GM12874 (cell line): ENCODE data around the gene MACF1.

Experiments used
- TF ChIP-seq, protein P1 (sequence below): IDR thresholded peaks from 2 replicates; pipeline ENCODE4 v1.5.1; 2011; ENCODE audit warnings: low read depth, mild to moderate bottlenecking, control low read depth, low read length, moderate library complexity; ENCODE audit not compliant: insufficient read depth

Gene MACF1, protein sequence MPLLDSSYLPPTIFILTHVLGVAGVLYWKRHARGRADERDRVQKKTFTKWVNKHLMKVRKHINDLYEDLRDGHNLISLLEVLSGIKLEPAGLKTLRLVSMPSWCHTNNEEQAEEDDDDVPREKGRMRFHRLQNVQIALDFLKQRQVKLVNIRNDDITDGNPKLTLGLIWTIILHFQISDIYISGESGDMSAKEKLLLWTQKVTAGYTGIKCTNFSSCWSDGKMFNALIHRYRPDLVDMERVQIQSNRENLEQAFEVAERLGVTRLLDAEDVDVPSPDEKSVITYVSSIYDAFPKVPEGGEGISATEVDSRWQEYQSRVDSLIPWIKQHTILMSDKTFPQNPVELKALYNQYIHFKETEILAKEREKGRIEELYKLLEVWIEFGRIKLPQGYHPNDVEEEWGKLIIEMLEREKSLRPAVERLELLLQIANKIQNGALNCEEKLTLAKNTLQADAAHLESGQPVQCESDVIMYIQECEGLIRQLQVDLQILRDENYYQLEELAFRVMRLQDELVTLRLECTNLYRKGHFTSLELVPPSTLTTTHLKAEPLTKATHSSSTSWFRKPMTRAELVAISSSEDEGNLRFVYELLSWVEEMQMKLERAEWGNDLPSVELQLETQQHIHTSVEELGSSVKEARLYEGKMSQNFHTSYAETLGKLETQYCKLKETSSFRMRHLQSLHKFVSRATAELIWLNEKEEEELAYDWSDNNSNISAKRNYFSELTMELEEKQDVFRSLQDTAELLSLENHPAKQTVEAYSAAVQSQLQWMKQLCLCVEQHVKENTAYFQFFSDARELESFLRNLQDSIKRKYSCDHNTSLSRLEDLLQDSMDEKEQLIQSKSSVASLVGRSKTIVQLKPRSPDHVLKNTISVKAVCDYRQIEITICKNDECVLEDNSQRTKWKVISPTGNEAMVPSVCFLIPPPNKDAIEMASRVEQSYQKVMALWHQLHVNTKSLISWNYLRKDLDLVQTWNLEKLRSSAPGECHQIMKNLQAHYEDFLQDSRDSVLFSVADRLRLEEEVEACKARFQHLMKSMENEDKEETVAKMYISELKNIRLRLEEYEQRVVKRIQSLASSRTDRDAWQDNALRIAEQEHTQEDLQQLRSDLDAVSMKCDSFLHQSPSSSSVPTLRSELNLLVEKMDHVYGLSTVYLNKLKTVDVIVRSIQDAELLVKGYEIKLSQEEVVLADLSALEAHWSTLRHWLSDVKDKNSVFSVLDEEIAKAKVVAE (N-terminal part only)

DNA sequence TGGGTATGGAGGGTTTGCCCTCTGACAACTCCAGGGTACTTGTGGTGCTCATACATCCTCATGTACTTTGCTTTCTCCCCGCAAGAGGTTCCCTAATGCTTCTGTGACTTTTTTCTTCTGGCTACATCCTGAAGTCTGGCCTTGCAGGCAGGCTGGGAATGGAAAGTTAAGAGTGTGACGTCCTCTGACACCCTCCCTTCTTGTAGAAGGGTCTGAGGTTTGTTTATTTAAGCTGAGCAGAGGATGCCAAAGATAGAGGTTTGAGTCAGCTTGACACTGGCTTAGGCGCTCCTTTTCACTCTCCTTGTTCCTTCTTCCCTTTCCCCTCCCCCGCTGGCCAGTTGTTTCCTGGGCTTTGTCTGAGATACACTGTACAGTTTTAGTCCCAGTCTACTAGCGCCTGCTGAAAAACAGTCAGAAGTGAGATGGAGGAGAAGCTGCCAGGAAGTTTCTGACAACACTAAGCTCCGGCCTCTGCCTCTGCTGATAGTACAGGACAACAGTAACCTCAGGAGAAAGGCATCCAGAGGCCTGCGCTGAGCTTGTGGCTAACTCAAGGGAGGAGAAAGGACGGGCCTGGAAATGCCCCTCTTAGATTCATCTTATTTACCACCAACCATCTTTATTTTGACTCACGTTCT, at the start of gene MACF1:
Gene MACF1, plus strand, starts transcription at position 255 of the 641 bp plus-strand sequence. Its CDS starts 328 bp downstream, at position 583.
- TF ChIP-seq, protein P1, sequence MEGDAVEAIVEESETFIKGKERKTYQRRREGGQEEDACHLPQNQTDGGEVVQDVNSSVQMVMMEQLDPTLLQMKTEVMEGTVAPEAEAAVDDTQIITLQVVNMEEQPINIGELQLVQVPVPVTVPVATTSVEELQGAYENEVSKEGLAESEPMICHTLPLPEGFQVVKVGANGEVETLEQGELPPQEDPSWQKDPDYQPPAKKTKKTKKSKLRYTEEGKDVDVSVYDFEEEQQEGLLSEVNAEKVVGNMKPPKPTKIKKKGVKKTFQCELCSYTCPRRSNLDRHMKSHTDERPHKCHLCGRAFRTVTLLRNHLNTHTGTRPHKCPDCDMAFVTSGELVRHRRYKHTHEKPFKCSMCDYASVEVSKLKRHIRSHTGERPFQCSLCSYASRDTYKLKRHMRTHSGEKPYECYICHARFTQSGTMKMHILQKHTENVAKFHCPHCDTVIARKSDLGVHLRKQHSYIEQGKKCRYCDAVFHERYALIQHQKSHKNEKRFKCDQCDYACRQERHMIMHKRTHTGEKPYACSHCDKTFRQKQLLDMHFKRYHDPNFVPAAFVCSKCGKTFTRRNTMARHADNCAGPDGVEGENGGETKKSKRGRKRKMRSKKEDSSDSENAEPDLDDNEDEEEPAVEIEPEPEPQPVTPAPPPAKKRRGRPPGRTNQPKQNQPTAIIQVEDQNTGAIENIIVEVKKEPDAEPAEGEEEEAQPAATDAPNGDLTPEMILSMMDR: peak; percentile 10; the same call in 1 of the 2 replicates

DNA sequence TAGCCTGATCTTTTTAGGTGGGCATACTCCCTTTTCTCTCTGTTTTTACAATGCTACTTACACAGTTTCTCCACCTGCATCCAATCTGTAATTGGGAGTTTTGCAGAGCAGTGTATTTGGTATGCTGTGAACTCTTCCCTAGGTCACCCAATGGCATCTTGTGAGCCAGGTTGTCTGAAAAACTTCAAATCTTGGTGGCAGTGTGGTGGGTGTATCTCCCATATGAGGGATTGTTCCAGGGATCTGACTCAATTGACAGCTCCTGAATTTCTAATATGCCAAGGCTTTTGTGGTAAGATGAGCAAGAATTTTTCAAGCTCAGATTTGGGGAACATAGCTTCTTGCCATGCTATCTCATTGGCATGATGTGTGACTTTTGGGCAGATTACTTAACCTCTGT, 47.2 kb upstream of the MACF1 start:
- TF ChIP-seq, protein P1: no peak

DNA sequence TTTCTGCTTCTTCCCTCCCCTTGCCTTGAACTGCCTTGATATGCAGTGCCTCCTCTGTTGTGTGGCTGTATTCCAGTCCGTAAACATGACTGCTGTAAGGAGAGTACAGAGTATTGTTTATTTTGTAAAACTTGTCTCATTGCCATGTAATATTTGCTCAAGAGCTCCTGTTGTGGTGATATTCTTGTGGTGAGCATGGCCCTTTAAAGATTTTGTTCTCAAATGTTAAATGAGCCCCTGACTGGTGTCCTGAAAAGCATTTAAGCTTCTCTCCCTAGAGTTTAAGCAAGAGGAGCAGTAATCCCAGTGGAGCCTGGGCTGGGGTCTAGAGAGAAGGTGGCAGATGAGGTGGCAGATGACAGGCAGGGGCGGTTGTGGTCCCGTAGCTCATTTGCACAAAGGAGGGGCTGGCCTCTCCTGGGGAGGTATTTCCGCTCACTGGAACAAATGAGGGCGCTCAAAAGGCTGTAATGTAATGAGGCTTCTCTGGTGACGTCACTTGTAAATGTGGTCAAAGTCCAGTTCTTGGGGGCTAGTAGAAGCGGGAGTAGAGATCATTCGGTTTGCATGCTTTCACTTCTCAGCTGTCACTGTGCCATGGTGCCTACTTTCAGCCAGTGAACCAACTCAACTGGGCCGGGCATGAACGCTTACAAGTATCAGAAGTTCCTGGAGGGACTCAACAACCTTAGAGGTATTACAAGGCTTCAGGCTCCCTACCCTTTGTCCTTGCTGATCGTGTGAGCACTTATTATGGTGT, 46.0 kb upstream of the MACF1 start:
- TF ChIP-seq, protein P1: no peak

DNA sequence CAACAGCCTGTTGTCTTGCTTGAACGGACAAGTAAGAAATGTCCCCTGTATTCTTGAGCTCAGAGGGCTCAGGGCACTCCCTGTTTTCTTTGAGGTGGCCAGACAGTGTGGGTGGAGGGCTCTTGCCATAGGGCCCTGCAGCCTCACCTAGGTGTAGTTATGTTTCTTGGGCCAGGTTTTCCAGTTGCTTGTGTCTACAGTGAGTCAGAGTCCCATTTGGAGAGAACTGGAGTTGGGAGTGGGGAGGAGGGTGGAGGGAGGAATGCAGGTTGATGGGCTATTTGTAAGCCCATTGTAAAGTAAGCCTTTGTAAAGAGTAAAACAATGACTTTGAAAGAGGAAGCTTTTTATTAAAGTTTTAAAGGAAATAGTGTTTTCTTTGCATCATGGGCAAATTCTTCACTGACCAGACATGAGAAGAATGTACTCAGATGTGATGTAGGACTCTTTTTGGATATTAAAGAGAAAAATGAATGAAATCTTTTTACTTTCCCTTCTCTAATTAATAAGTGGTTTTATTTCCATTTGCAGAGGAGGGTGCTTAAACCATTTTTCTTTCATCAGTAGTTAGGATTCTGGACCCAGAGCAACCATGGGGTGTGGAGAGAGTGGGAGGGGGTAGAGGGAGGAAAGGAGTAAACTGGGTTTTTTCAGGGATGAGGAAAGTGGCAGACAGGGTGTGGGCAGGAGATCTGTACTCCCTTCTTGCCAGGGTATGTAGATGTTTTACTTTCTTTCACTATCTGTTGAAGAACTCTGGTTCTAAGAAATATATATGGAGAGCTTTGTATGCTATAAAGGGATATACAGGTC, 45.1 kb upstream of the MACF1 start:
- TF ChIP-seq, protein P1: no peak

DNA sequence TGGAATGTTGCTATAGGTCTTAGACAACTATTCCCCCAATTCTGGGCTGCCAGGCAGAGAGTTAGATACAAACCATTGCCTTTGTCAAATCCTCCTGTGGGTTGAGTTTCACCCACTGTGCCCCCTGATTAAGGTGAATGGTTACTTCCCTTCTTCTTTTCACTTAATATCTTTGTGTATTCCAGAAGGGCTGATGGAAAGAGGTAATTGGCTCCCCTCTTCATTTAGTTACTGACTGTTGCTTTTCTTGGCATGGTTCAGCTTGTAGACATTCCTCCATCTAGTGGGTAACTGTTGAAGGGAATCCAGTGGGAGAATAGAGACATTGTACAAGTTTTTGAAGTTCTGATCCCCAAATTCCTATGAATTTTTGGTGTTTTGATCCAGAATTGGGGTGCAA, 43.8 kb upstream of the MACF1 start:
- TF ChIP-seq, protein P1: no peak

DNA sequence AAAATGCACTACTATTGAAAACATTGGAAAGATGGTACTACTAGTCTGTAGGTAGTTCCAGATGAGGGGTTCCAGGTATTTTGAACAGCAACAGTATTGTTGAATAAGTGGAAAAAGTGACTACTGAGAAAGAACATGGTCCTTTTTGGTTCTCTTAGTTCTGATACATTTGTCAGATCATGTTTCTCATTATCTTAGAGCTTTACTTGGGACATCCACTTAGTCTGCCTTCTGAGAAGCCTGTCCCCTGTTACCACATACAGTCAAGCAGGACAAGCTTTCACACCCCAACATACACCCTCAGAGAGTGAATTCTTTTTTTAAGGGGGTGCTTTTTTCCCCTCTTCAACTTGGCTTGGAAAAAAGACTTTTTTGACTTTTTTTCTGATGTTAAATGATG, 41.0 kb upstream of the MACF1 start:
- TF ChIP-seq, protein P1: no peak
